Left ventricle myocardium inferior (tissue), 1 donor: Measurements from ENCODE around the gene KPNA1. TPM values are rescaled to one million over a fixed set of nuclear protein-coding genes. Genes with fewer than 3 reads are reported as not detected.

Experiments used
- DNase-seq: peaks from one replicate; pipeline ENCODE4 v3.0.0-alpha.2; 2020
- H3K27ac ChIP-seq: fragments of 200-600 bp; replicated peaks from 2 replicates; pipeline ENCODE4 v1.8.0; 2021
- H3K27me3 ChIP-seq: fragments of 200-600 bp; 2 replicates; pipeline ENCODE4 v1.8.0; 2021; ENCODE audit warnings: low read depth
- H3K36me3 ChIP-seq: fragments of 200-600 bp; 2 replicates; pipeline ENCODE4 v1.8.0; 2021
- H3K4me1 ChIP-seq: fragments of 200-600 bp; 2 replicates; pipeline ENCODE4 v1.8.0; 2021
- H3K4me3 ChIP-seq: fragments of 200-600 bp; 2 replicates; pipeline ENCODE4 v1.8.0; 2021; ENCODE audit warnings: mild to moderate bottlenecking, moderate library complexity
- H3K9me3 ChIP-seq: fragments of 200-600 bp; replicated peaks from 2 replicates; pipeline ENCODE4 v1.8.0; 2021
- CTCF ChIP-seq: fragments of 200-600 bp; IDR thresholded peaks from 2 replicates; pipeline ENCODE4 v1.8.0; 2021; ENCODE audit warnings: antibody characterized with exemption, mild to moderate bottlenecking, borderline replicate concordance
- intact Hi-C: fragments of 100-400 bp; cut with micrococcal nuclease; formaldehyde crosslinking; loops from one replicate; pipeline ENCODE4 v1.11.0; 2022
- total RNA-seq: library from RNA; stranded (reverse); fragmentation: NEBNext Ultra II Directional; extraction: Animal tissue kit (Norgen Biotek cat#: 25700); gene quantifications from one replicate; pipeline ENCODE4 v1.2.1, GENCODE V29; 2021
- donor health status: DM: no; HTN: yes; CAD: no; lungs with severe emphysema.

The KPNA1 gene
- total RNA-seq, 1 donor from 2014 or later: 64.9 TPM

GRCh38 chr3:122398920-122399319 is 115.8 kb downstream of the KPNA1 start:
- Histone ChIP-seq H3K9me3 (no peaks in the 10 kb centered on the region), H3K36me3 (peaks cover 13% of the 10 kb centered on the region), H3K27me3 (no peaks in the 10 kb centered on the region), H3K4me1 (peaks cover 4% of the 10 kb centered on the region), H3K4me3 (no peak overlapping the region), H3K27ac (no peak overlapping the region)
- no peak for TF ChIP-seq CTCF
- no peak for DNase-seq
- intact Hi-C loops: loop anchor here (10.0 kb wide), 1 partner anchor 106 kb away; no protein-coding TSS in a partner anchor

GRCh38 chr3:122397201-122397600 is 117.5 kb downstream of the KPNA1 start:
- no peak overlapping the region for H3K4me3 ChIP-seq
- DNase-seq: no peak
- no peak overlapping the region for H3K27ac ChIP-seq
- intact Hi-C loops: loop anchor here (10.0 kb wide), 1 partner anchor 108 kb away; no protein-coding TSS in a partner anchor
- TF ChIP-seq CTCF: no peak
- H3K4me1 ChIP-seq: peaks cover 19% of the 10 kb centered on the region
- H3K27me3 ChIP-seq: no peaks in the 10 kb centered on the region
- no peaks in the 10 kb centered on the region for H3K9me3 ChIP-seq
- H3K36me3 ChIP-seq: no peaks in the 10 kb centered on the region

- intact Hi-C loops: loop anchor here (10.0 kb wide), 1 partner anchor 108 kb away; no protein-coding TSS in a partner anchor
- no peak for DNase-seq
- no peaks in the 10 kb centered on the region for H3K36me3 ChIP-seq
- TF ChIP-seq CTCF: no peak
- peaks cover 26% of the 10 kb centered on the region for H3K4me1 ChIP-seq
- H3K27ac ChIP-seq: no peak overlapping the region
- H3K27me3 ChIP-seq: no peaks in the 10 kb centered on the region
- H3K4me3 ChIP-seq: no peak overlapping the region
- H3K9me3 ChIP-seq: no peaks in the 10 kb centered on the region
These were observed 118.2 kb downstream of the KPNA1 start for GRCh38 chr3:122396511-122396910.

- TF ChIP-seq CTCF: no peak
- no peaks in the 10 kb centered on the region for H3K27me3 ChIP-seq
- intact Hi-C loops: loop anchor here (10.0 kb wide), 1 partner anchor 109 kb away; no protein-coding TSS in a partner anchor
These were observed 119.2 kb downstream of the KPNA1 start for GRCh38 chr3:122395582-122395981.

GRCh38 chr3:122394173-122394572 is 120.6 kb downstream of the KPNA1 start:
- DNase-seq: no peak
- H3K27me3 ChIP-seq: no peaks in the 10 kb centered on the region
- intact Hi-C loops: loop anchor here (5.0 to 10.0 kb wide), 2 partner anchors 111 to 283 kb away; no protein-coding TSS in a partner anchor
- H3K4me3 ChIP-seq: no peak overlapping the region
- H3K9me3 ChIP-seq: no peaks in the 10 kb centered on the region
- TF ChIP-seq CTCF: no peak
- H3K36me3 ChIP-seq: no peaks in the 10 kb centered on the region
- H3K27ac ChIP-seq: no peak overlapping the region
- H3K4me1 ChIP-seq: peaks cover 43% of the 10 kb centered on the region

More at GRCh38 chr3:122395582-122395981, 119.2 kb downstream of the KPNA1 start:
- H3K27ac ChIP-seq: no peak overlapping the region
- DNase-seq: no peak
- peaks cover 34% of the 10 kb centered on the region for H3K4me1 ChIP-seq
- H3K36me3 ChIP-seq: no peaks in the 10 kb centered on the region
- no peak overlapping the region for H3K4me3 ChIP-seq
- H3K9me3 ChIP-seq: no peaks in the 10 kb centered on the region
